ENCODE measurements around the gene AAR2.

The AAR2 gene

GRCh38 chr20:36269507-36269906 lies 33.2 kb downstream of the AAR2 start:
- Histone ChIP-seq H3K27me3 (ENCODE audit: insufficient read depth, low read length, poor library complexity) (no peaks in the 10 kb centered on the region), H3K36me3 (ENCODE audit: insufficient read depth, low read length) (no peaks in the 10 kb centered on the region), H3K27ac (ENCODE audit: low read length) (no peak overlapping the region), H4K20me1 (ENCODE audit: insufficient read depth, low read length) (peaks cover 7% of the 10 kb centered on the region; the same call in 1 of the 2 replicates), H3K4me3 (ENCODE audit: low read depth in 1 of 2, low read length in 2 of 2) (no peak overlapping the region), H3K4me2 (ENCODE audit: insufficient read depth, low read length) (no peak overlapping the region), H3K9me3 (ENCODE audit: insufficient read depth, low read length, severe bottlenecking) (no peaks in the 10 kb centered on the region), H2AFZ (ENCODE audit: low read depth, low read length) (no peak overlapping the region), H3K79me2 (ENCODE audit: insufficient read depth, low read length) (no peaks in the 10 kb centered on the region), H3K4me1 (ENCODE audit: insufficient read depth, low read length) (no peaks in the 10 kb centered on the region), H3K9ac (ENCODE audit: low read depth, low read length) (no peak overlapping the region)
- no peak for DNase-seq
- TF ChIP-seq EZH2 (IDR thresholded peaks at IDR 0.05; ENCODE audit: borderline replicate concordance, low read depth, low read length, severe bottlenecking), result no peak
- no peak for TF ChIP-seq CTCF (IDR thresholded peaks at IDR 0.05; ENCODE audit: borderline replicate concordance, extremely low read depth, low read length, poor library complexity, severe bottlenecking)
- no peak for ATAC-seq (ENCODE audit: insufficient read depth, low read depth)

- Histone ChIP-seq H3K27me3 (ENCODE audit: insufficient read depth, low read length, poor library complexity) (no peaks in the 10 kb centered on the region), H3K36me3 (ENCODE audit: insufficient read depth, low read length) (no peaks in the 10 kb centered on the region), H3K9ac (ENCODE audit: low read depth, low read length) (no peak overlapping the region), H3K4me3 (ENCODE audit: low read depth in 1 of 2, low read length in 2 of 2) (no peak overlapping the region), H3K4me1 (ENCODE audit: insufficient read depth, low read length) (no peaks in the 10 kb centered on the region), H3K9me3 (ENCODE audit: insufficient read depth, low read length, severe bottlenecking) (no peaks in the 10 kb centered on the region), H3K27ac (ENCODE audit: low read length) (no peak overlapping the region), H2AFZ (ENCODE audit: low read depth, low read length) (no peak overlapping the region), H4K20me1 (ENCODE audit: insufficient read depth, low read length) (peaks cover 4% of the 10 kb centered on the region; the same call in 1 of the 2 replicates), H3K4me2 (ENCODE audit: insufficient read depth, low read length) (no peak overlapping the region), H3K79me2 (ENCODE audit: insufficient read depth, low read length) (no peaks in the 10 kb centered on the region)
- DNase-seq (no peak), ATAC-seq (ENCODE audit: insufficient read depth, low read depth) (no peak)
- no peak for TF ChIP-seq EZH2 (IDR thresholded peaks at IDR 0.05; ENCODE audit: borderline replicate concordance, low read depth, low read length, severe bottlenecking)
- no peak for TF ChIP-seq CTCF (IDR thresholded peaks at IDR 0.05; ENCODE audit: borderline replicate concordance, extremely low read depth, low read length, poor library complexity, severe bottlenecking)
Measured at GRCh38 chr20:36270744-36271638, 34.7 kb downstream of the AAR2 start.

GRCh38 chr20:36271639-36272546 lies 35.6 kb downstream of the AAR2 start:
- DNase-seq (no peak), ATAC-seq (ENCODE audit: insufficient read depth, low read depth) (no peak)
- no peak overlapping the region for H3K9ac ChIP-seq (ENCODE audit: low read depth, low read length)
- no peak overlapping the region for H3K4me3 ChIP-seq (ENCODE audit: low read depth in 1 of 2, low read length in 2 of 2)
- no peaks in the 10 kb centered on the region for H3K36me3 ChIP-seq (ENCODE audit: insufficient read depth, low read length)
- peaks cover 4% of the 10 kb centered on the region; the same call in 1 of the 2 replicates for H4K20me1 ChIP-seq (ENCODE audit: insufficient read depth, low read length)
- H2AFZ ChIP-seq (ENCODE audit: low read depth, low read length), result no peak overlapping the region
- no peaks in the 10 kb centered on the region for H3K27me3 ChIP-seq (ENCODE audit: insufficient read depth, low read length, poor library complexity)
- no peaks in the 10 kb centered on the region for H3K4me1 ChIP-seq (ENCODE audit: insufficient read depth, low read length)
- H3K4me2 ChIP-seq (ENCODE audit: insufficient read depth, low read length), result no peak overlapping the region
- H3K79me2 ChIP-seq (ENCODE audit: insufficient read depth, low read length), result no peaks in the 10 kb centered on the region
- H3K27ac ChIP-seq (ENCODE audit: low read length), result no peak overlapping the region
- TF ChIP-seq EZH2 (IDR thresholded peaks at IDR 0.05; ENCODE audit: borderline replicate concordance, low read depth, low read length, severe bottlenecking) (no peak), CTCF (IDR thresholded peaks at IDR 0.05; ENCODE audit: borderline replicate concordance, extremely low read depth, low read length, poor library complexity, severe bottlenecking) (no peak)
- H3K9me3 ChIP-seq (ENCODE audit: insufficient read depth, low read length, severe bottlenecking), result no peaks in the 10 kb centered on the region

Data from DND-41 (cell line).